Measurements from ENCODE around the gene SRGAP2. TPM values are rescaled to one million over a fixed set of nuclear protein-coding genes. Genes with fewer than 3 reads are reported as not detected.

The SRGAP2 gene
- total RNA-seq, 1 experiment from 2014 or later = 66.8 TPM

Other genes starting within 250 kb of the SRGAP2 start
- not detected in 2 replicates for gene RAB7B, start 200.1 kb upstream of the SRGAP2 start, total RNA-seq (2014; rRNA removed; shearing (Covaris generic))
- gene CTSE, start 179.6 kb upstream of the SRGAP2 start, total RNA-seq (2014; rRNA removed; shearing (Covaris generic)) = not detected in 2 replicates
- not detected in 2 replicates for gene RHEX, start 150.4 kb upstream of the SRGAP2 start, total RNA-seq (2014; rRNA removed; shearing (Covaris generic))
- not detected in 2 replicates for gene AVPR1B, start 86.2 kb upstream of the SRGAP2 start, total RNA-seq (2014; rRNA removed; shearing (Covaris generic))
- gene FAM72A, start 702 bp upstream of the SRGAP2 start, total RNA-seq (2014; rRNA removed; shearing (Covaris generic)) = 21.8 and 35.3 TPM in 2 replicates

All from H7 (cell line).